SK-N-SH treated with all-trans-retinoic acid at 6 μM for 48 hours (cell line): ENCODE results near the gene CLSTN2.

Experiments used
- ATAC-seq: fragments of 200-7000 bp; cut with Tn5 transposase; 3 replicates; pipeline ENCODE4 v1.9.1; 2020; ENCODE audit warnings: mild to moderate bottlenecking, moderate library complexity
- ARNTL ChIP-seq: fragments of 450-650 bp; formaldehyde crosslinking; IDR thresholded peaks from 2 replicates; pipeline ENCODE4 v1.5.0; 2020; ENCODE audit warnings: low read depth, mild to moderate bottlenecking, moderate library complexity, borderline replicate concordance
- BACH2 ChIP-seq: fragments of 250-450 bp; sonication (Bioruptor Pico); IDR thresholded peaks from 2 replicates; pipeline ENCODE4 v1.9.0; 2021; ENCODE audit warnings: mild to moderate bottlenecking, borderline replicate concordance
- CREB5 ChIP-seq: fragments of 250-450 bp; sonication (Bioruptor Pico); IDR thresholded peaks from 2 replicates; pipeline ENCODE4 v1.5.1; 2020; ENCODE audit warnings: low read depth, mild to moderate bottlenecking, moderate library complexity
- CSDC2 ChIP-seq: fragments of 250-450 bp; sonication (Bioruptor Pico); IDR thresholded peaks from 2 replicates; pipeline ENCODE4 v1.5.0; 2020; ENCODE audit warnings: mild to moderate bottlenecking, moderate library complexity
- CSRNP3 ChIP-seq: fragments of 250-450 bp; sonication (Bioruptor Pico); IDR thresholded peaks from 2 replicates; pipeline ENCODE4 v1.5.1; 2021; ENCODE audit warnings: mild to moderate bottlenecking, moderate library complexity
- ESRRG ChIP-seq: fragments of 250-450 bp; sonication (Bioruptor Pico); IDR thresholded peaks from 2 replicates; pipeline ENCODE4 v1.6.1; 2021; ENCODE audit warnings: mild to moderate bottlenecking
- ISL1 ChIP-seq: fragments of 250-450 bp; sonication (Bioruptor Pico); IDR thresholded peaks from 2 replicates; pipeline ENCODE4 v2.1.2; 2022; ENCODE audit warnings: mild to moderate bottlenecking, moderate library complexity
- OSR1 ChIP-seq: fragments of 250-450 bp; sonication (Bioruptor Pico); IDR thresholded peaks from 2 replicates; pipeline ENCODE4 v1.8.0; 2022; ENCODE audit warnings: moderate library complexity, mild to moderate bottlenecking, inconsistent platforms
- PATZ1 ChIP-seq: fragments of 250-450 bp; sonication (Bioruptor Pico); IDR thresholded peaks from 2 replicates; pipeline ENCODE4 v1.8.0; 2020; ENCODE audit warnings: mild to moderate bottlenecking, moderate library complexity, borderline replicate concordance
- POU6F1 ChIP-seq: fragments of 250-450 bp; sonication (Bioruptor Pico); IDR thresholded peaks from 2 replicates; pipeline ENCODE4 v1.8.0; 2021; ENCODE audit warnings: low read depth, mild to moderate bottlenecking, moderate library complexity, borderline replicate concordance
- PPARA ChIP-seq: fragments of 250-450 bp; sonication (Bioruptor Pico); IDR thresholded peaks from 2 replicates; pipeline ENCODE4 v1.5.0; 2020; ENCODE audit warnings: mild to moderate bottlenecking, borderline replicate concordance
- RARB ChIP-seq: fragments of 250-450 bp; sonication (Bioruptor Pico); IDR thresholded peaks from 2 replicates; pipeline ENCODE4 v1.8.0; 2021; ENCODE audit warnings: mild to moderate bottlenecking, moderate library complexity
- SNAI2 ChIP-seq: fragments of 250-450 bp; sonication (Bioruptor Pico); IDR thresholded peaks from 2 replicates; pipeline ENCODE4 v1.5.0; 2020; ENCODE audit warnings: mild to moderate bottlenecking, moderate library complexity
- TCF4 ChIP-seq: fragments of 250-450 bp; sonication (Bioruptor Pico); IDR thresholded peaks from 2 replicates; pipeline ENCODE4 v1.8.0; 2021; ENCODE audit warnings: mild to moderate bottlenecking, moderate library complexity, borderline replicate concordance
- TSHZ2 ChIP-seq: fragments of 250-450 bp; sonication (Bioruptor Pico); IDR thresholded peaks from 2 replicates; pipeline ENCODE4 v1.5.0; 2020; ENCODE audit warnings: mild to moderate bottlenecking, moderate library complexity
- ZC3H10 ChIP-seq: fragments of 250-450 bp; sonication (Bioruptor Pico); IDR thresholded peaks from 2 replicates; pipeline ENCODE4 v1.5.1; 2021; ENCODE audit warnings: mild to moderate bottlenecking, moderate library complexity
- ZFP3 ChIP-seq: fragments of 250-450 bp; sonication (Bioruptor Pico); IDR thresholded peaks from 2 replicates; pipeline ENCODE4 v1.5.0; 2020; ENCODE audit warnings: mild to moderate bottlenecking, moderate library complexity
- ZFP30 ChIP-seq: fragments of 450-650 bp; formaldehyde crosslinking; IDR thresholded peaks from 2 replicates; pipeline ENCODE4 v1.5.0; 2022; ENCODE audit warnings: mild to moderate bottlenecking, moderate library complexity
- ZNF70 ChIP-seq: fragments of 450-650 bp; formaldehyde crosslinking; IDR thresholded peaks from 2 replicates; pipeline ENCODE4 v1.5.0; 2020; ENCODE audit warnings: mild to moderate bottlenecking, moderate library complexity

The CLSTN2 gene

GRCh38 chr3:140298569-140299070, 363.6 kb downstream of the CLSTN2 start:
- TF ChIP-seq RARB (CRISPR knock-in tag) (no peak), TSHZ2 (no peak), OSR1 (CRISPR knock-in tag) (no peak), POU6F1 (CRISPR knock-in tag) (no peak), PPARA (CRISPR knock-in tag) (no peak), CSRNP3 (CRISPR knock-in tag) (no peak), ZC3H10 (CRISPR knock-in tag) (no peak), ESRRG (CRISPR knock-in tag) (no peak), CSDC2 (no peak), ARNTL (CRISPR knock-in tag) (no peak), TCF4 (no peak), SNAI2 (no peak), PATZ1 (CRISPR knock-in tag) (no peak), ZFP30 (CRISPR knock-in tag) (no peak), BACH2 (CRISPR knock-in tag) (no peak), ISL1 (no peak), ZNF70 (CRISPR knock-in tag) (no peak)
- no peak for ATAC-seq

- ATAC-seq: no peak
- TF ChIP-seq OSR1 (CRISPR knock-in tag): no peak
Measured at GRCh38 chr3:140303875-140304274, 368.9 kb downstream of the CLSTN2 start.

GRCh38 chr3:140308535-140308934, 373.6 kb downstream of the CLSTN2 start:
- no peak for ATAC-seq

More at GRCh38 chr3:140308535-140308934, 373.6 kb downstream of the CLSTN2 start:
- no peak for TF ChIP-seq OSR1 (CRISPR knock-in tag)
- no peak for TF ChIP-seq TSHZ2
- TF ChIP-seq RARB (CRISPR knock-in tag): no peak
- TF ChIP-seq CREB5 (CRISPR knock-in tag): no peak
- TF ChIP-seq ZNF70 (CRISPR knock-in tag): no peak
- TF ChIP-seq PPARA (CRISPR knock-in tag): no peak
- no peak for TF ChIP-seq ZFP3 (CRISPR knock-in tag)
